HepG2 (cell line): ENCODE measurements around the gene GFY. TPM values are rescaled to one million over a fixed set of nuclear protein-coding genes. Genes with fewer than 3 reads are reported as not detected.
A peak's percentile ranks its signal among the peaks of the same experiment; 100 is the strongest.

Source experiments
- CBX1 ChIP-seq: IDR thresholded peaks from one replicate; pipeline ENCODE4 v1.6.1; 2016; ENCODE audit warnings: antibody characterized with exemption, low read depth
- GABPB1 ChIP-seq: IDR thresholded peaks from 2 replicates; pipeline ENCODE4 v1.6.1; 2016; ENCODE audit warnings: mild to moderate bottlenecking, missing genetic modification reagents, moderate library complexity, missing compliant biosample characterization
- KDM2A ChIP-seq: sonication (generic); formaldehyde crosslinking; IDR thresholded peaks from 2 replicates; pipeline ENCODE4 v1.4.0; 2020; ENCODE audit warnings: low read depth, missing genetic modification reagents, borderline replicate concordance
- MTA1 ChIP-seq: sonication (generic); formaldehyde crosslinking; IDR thresholded peaks from 2 replicates; pipeline ENCODE4 v1.4.0; 2020; ENCODE audit warnings: missing genetic modification reagents, mild to moderate bottlenecking, borderline replicate concordance
- MXI1 ChIP-seq: IDR thresholded peaks from 3 replicates; pipeline ENCODE4 v1.6.1; 2012; ENCODE audit warnings: low read depth, low read length, inconsistent platforms, borderline replicate concordance
- NR2F2 ChIP-seq: IDR thresholded peaks from 2 replicates; pipeline ENCODE4 v1.6.1; 2012; ENCODE audit warnings: low read depth, inconsistent platforms, borderline replicate concordance
- SAP130 ChIP-seq: IDR thresholded peaks from 2 replicates; pipeline ENCODE4 v1.6.1; 2016; ENCODE audit warnings: low read depth
- TCF12 ChIP-seq, 2 experiments: fragments of 450-650 bp in 1 of 2; sonication (generic) in 1 of 2; formaldehyde crosslinking in 1 of 2; IDR thresholded peaks; 2 replicates each; pipeline versions ENCODE4 v1.6.1 to v1.8.0; 2017 to 2022; ENCODE audit warnings: antibody characterized with exemption in 1 of 2, mild to moderate bottlenecking in 1 of 2, missing genetic modification reagents in 1 of 2, moderate library complexity in 1 of 2
- TOPORS ChIP-seq: sonication (generic); formaldehyde crosslinking; IDR thresholded peaks from 2 replicates; pipeline ENCODE4 v1.8.0; 2023; ENCODE audit warnings: mild to moderate bottlenecking, missing genetic modification reagents
- U2AF2 ChIP-seq: fragments of 200-400 bp; formaldehyde crosslinking; IDR thresholded peaks from 2 replicates; pipeline ENCODE4 v1.6.1; 2017; ENCODE audit warnings: low read depth, mild to moderate bottlenecking, low read length
- WIZ ChIP-seq: sonication (generic); formaldehyde crosslinking; IDR thresholded peaks from 2 replicates; pipeline ENCODE4 v1.5.1; 2020; ENCODE audit warnings: mild to moderate bottlenecking, missing genetic modification reagents
- ZMYM4 ChIP-seq: sonication (generic); formaldehyde crosslinking; IDR thresholded peaks from 2 replicates; pipeline ENCODE4 v1.8.1; 2023; ENCODE audit warnings: mild to moderate bottlenecking, missing genetic modification reagents
- ZNF10 ChIP-seq: sonication (generic); formaldehyde crosslinking; IDR thresholded peaks from 2 replicates; pipeline ENCODE4 v1.4.0; 2020; ENCODE audit warnings: mild to moderate bottlenecking, low read depth, missing genetic modification reagents, borderline replicate concordance
- ZNF547 ChIP-seq: sonication (generic); formaldehyde crosslinking; IDR thresholded peaks from 2 replicates; pipeline ENCODE4 v1.5.1; 2020; ENCODE audit warnings: mild to moderate bottlenecking, missing genetic modification reagents
- ZNF644 ChIP-seq: IDR thresholded peaks from 2 replicates; pipeline ENCODE4 v1.6.1; 2016; ENCODE audit warnings: low read depth
- polyA plus RNA-seq, 8 experiments: library from polyadenylated mRNA; depleted of rRNA in 3 of 8; stranded (reverse) in 7 of 8; unstranded in 1 of 8; fragments of >200 nt; fragmentation: Illumina TruSeq in 4 of 8; extraction: Trizol in 4 of 8; gene quantifications; 2 replicates each; pipeline versions ENCODE4 v1.2.1 to v1.2.3, GENCODE V29; 2011 to 2016; ENCODE audit warnings: low read depth in 4 of 8, missing spikeins in 1 of 8, mixed read lengths in 1 of 8; ENCODE audit not compliant: insufficient read depth in 1 of 8
- total RNA-seq, 5 experiments: library from RNA; depleted of rRNA; stranded (reverse); fragments of >200 nt; fragmentation: Illumina TruSeq; extraction: Trizol; gene quantifications; 2 replicates each; pipeline ENCODE4 v1.2.3, GENCODE V29; 2016; ENCODE audit warnings: low read depth in 1 of 5
- TF ChIP-seq, protein P1 (sequence below): sonication (generic); formaldehyde crosslinking; IDR thresholded peaks from 2 replicates; pipeline ENCODE4 v1.5.0; 2020; ENCODE audit warnings: missing genetic modification reagents
- TF ChIP-seq, protein P2 (sequence below): IDR thresholded peaks from 2 replicates; pipeline ENCODE4 v1.6.1; 2016; ENCODE audit warnings: control low read depth
- TF ChIP-seq, protein P3 (sequence below): sonication (generic); formaldehyde crosslinking; IDR thresholded peaks from 2 replicates; pipeline ENCODE4 v1.4.0; 2020; ENCODE audit warnings: mild to moderate bottlenecking, missing genetic modification reagents
- TF ChIP-seq, protein P4 (sequence below): sonication (generic); formaldehyde crosslinking; IDR thresholded peaks from 2 replicates; pipeline ENCODE4 v1.4.0; 2020; ENCODE audit warnings: missing genetic modification reagents, mild to moderate bottlenecking, borderline replicate concordance
- TF ChIP-seq, protein P5 (sequence below), 2 experiments: fragments of 450-650 bp in 1 of 2; sonication (generic) in 1 of 2; formaldehyde crosslinking; IDR thresholded peaks; 2 replicates each; pipeline versions ENCODE4 v1.5.0 to v1.8.0; 2020 to 2022; ENCODE audit warnings: mild to moderate bottlenecking in 1 of 2, missing genetic modification reagents in 1 of 2

The GFY gene
- total and polyA plus RNA-seq, 2 of the 13 experiments (the other 11 are each of a cell fraction or from before 2014, with no cell fraction given), result not detected

DNA sequence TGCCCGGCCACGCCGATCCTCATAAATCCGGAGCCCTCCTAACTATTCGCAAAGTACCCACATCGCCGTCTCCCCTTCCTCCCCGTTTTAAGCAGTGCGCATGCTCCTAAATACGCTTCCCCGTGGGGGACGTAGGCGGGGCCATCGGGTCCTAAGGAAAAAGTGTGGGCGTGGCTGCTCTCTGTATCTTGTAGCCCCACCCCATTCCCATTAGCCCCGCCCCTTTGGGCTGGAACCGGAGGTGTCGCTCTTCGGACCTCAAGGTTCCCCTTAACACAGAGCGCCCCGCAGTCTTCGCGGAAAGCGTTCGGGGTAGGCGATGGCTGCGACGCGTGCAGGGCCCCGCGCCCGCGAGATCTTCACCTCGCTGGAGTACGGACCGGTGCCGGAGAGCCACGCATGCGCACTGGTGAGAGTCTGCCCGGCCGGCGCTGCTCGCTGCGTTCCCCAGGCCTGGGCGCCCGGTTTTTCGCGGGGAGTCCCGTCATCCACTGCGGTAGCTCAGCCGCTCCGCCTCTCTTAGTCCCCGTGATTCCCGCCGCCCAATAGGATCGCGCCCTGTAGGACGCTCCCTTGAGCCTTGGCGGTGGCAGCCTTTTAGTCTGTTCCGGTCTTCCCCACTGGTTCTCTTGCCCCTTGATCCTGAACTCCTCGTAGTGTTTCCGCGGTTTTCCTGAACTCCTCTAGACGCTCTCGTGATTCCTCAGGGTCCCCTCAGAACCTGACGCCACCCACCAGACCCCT lies 28.0 kb downstream of the GFY start, which contains the start of gene ALDH16A1 (continued):
- TF ChIP-seq, protein P1, sequence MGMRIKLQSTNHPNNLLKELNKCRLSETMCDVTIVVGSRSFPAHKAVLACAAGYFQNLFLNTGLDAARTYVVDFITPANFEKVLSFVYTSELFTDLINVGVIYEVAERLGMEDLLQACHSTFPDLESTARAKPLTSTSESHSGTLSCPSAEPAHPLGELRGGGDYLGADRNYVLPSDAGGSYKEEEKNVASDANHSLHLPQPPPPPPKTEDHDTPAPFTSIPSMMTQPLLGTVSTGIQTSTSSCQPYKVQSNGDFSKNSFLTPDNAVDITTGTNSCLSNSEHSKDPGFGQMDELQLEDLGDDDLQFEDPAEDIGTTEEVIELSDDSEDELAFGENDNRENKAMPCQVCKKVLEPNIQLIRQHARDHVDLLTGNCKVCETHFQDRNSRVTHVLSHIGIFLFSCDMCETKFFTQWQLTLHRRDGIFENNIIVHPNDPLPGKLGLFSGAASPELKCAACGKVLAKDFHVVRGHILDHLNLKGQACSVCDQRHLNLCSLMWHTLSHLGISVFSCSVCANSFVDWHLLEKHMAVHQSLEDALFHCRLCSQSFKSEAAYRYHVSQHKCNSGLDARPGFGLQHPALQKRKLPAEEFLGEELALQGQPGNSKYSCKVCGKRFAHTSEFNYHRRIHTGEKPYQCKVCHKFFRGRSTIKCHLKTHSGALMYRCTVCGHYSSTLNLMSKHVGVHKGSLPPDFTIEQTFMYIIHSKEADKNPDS, result no peak
- peak; percentile 49; the same call in 1 of the 2 replicates for TF ChIP-seq NR2F2
- TF ChIP-seq ZNF10 (CRISPR knock-in tag), result no peak
- peak; percentile 45; the same call in 1 of the 3 replicates for TF ChIP-seq MXI1
- TF ChIP-seq WIZ (CRISPR knock-in tag), result 0 out of 2 replicates have a peak, but pooled peaks have one; percentile 37
- TF ChIP-seq ZNF547 (CRISPR knock-in tag), result no peak
- no peak; the same call in 1 of the 2 replicates for TF ChIP-seq KDM2A (CRISPR knock-in tag)
- peak; percentile 21; the same call in 1 of the 2 replicates for TF ChIP-seq TOPORS (CRISPR knock-in tag)
- no peak for TF ChIP-seq TCF12 (IDR thresholded peaks at IDR 0.05)
- peak; percentile 72; the same call in 1 of the 2 replicates for TF ChIP-seq TCF12 (CRISPR knock-in tag; IDR thresholded peaks at IDR 0.05)
- TF ChIP-seq, protein P2, sequence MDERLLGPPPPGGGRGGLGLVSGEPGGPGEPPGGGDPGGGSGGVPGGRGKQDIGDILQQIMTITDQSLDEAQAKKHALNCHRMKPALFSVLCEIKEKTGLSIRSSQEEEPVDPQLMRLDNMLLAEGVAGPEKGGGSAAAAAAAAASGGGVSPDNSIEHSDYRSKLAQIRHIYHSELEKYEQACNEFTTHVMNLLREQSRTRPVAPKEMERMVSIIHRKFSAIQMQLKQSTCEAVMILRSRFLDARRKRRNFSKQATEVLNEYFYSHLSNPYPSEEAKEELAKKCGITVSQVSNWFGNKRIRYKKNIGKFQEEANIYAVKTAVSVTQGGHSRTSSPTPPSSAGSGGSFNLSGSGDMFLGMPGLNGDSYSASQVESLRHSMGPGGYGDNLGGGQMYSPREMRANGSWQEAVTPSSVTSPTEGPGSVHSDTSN (CRISPR knock-in tag), result no peak
- TF ChIP-seq CBX1, result peak; percentile 72
- TF ChIP-seq U2AF2, result no peak
- peak; percentile 82 for TF ChIP-seq SAP130 (CRISPR knock-in tag)
- peak; percentile 69; the same call in 1 of the 2 replicates for TF ChIP-seq ZMYM4 (CRISPR knock-in tag)
- no peak for TF ChIP-seq MTA1 (CRISPR knock-in tag)
- TF ChIP-seq, protein P3, sequence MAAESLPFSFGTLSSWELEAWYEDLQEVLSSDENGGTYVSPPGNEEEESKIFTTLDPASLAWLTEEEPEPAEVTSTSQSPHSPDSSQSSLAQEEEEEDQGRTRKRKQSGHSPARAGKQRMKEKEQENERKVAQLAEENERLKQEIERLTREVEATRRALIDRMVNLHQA (CRISPR knock-in tag), result no peak
- TF ChIP-seq, protein P4, sequence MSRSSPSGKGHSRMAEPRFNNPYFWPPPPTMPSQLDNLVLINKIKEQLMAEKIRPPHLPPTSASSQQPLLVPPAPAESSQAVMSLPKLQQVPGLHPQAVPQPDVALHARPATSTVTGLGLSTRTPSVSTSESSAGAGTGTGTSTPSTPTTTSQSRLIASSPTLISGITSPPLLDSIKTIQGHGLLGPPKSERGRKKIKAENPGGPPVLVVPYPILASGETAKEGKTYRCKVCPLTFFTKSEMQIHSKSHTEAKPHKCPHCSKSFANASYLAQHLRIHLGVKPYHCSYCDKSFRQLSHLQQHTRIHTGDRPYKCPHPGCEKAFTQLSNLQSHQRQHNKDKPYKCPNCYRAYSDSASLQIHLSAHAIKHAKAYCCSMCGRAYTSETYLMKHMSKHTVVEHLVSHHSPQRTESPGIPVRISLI (CRISPR knock-in tag), result no peak
- peak; percentile 87 for TF ChIP-seq GABPB1 (CRISPR knock-in tag)
- no peak for TF ChIP-seq ZNF644 (CRISPR knock-in tag)
- TF ChIP-seq, protein P5, sequence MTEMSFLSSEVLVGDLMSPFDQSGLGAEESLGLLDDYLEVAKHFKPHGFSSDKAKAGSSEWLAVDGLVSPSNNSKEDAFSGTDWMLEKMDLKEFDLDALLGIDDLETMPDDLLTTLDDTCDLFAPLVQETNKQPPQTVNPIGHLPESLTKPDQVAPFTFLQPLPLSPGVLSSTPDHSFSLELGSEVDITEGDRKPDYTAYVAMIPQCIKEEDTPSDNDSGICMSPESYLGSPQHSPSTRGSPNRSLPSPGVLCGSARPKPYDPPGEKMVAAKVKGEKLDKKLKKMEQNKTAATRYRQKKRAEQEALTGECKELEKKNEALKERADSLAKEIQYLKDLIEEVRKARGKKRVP (CRISPR knock-in tag; IDR thresholded peaks at IDR 0.05), result peak in 1 of 2 experiments; percentile 43; a peak in 1 of 4 replicates
